Measurements from ENCODE around the gene PNPLA6. TPM values are rescaled to one million over a fixed set of nuclear protein-coding genes. Genes with fewer than 3 reads are reported as not detected.

Gene PNPLA6
- total RNA-seq, 1 donor, result 106 TPM

Small RNA genes lying within 50 kb of the gene (small RNA-seq; reads per million reads assigned to genes)
- not detected for gene AC008878.2

Other genes with a start within 250 kb of the PNPLA6 start
- 3.0 and 10.3 TPM in 2 replicates for gene INSR, start 241.3 kb upstream of the PNPLA6 start, total RNA-seq
- 30.9 and 35.0 TPM in 2 replicates for gene ARHGEF18, start 186.8 kb upstream of the PNPLA6 start, total RNA-seq
- gene PEX11G, start 46.7 kb upstream of the PNPLA6 start, total RNA-seq, result 2.3 and 2.6 TPM in 2 replicates
- 13.8 and 20.9 TPM in 2 replicates for gene ZNF358, start 19.6 kb upstream of the PNPLA6 start, total RNA-seq
- 5.5 and 8.6 TPM in 2 replicates for gene MCOLN1, start 13.1 kb upstream of the PNPLA6 start, total RNA-seq
- not detected in 2 replicates for gene CAMSAP3, start 60.1 kb downstream of the PNPLA6 start, total RNA-seq
- 32.0 and 34.1 TPM in 2 replicates for gene XAB2, start 93.8 kb downstream of the PNPLA6 start, total RNA-seq
- gene PET100, start 94.1 kb downstream of the PNPLA6 start, total RNA-seq, result 10.4 and 11.9 TPM in 2 replicates
- 0.43 TPM in 1 of 2 replicates, not detected in the other for gene PCP2, start 98.0 kb downstream of the PNPLA6 start, total RNA-seq
- gene STXBP2, start 101.4 kb downstream of the PNPLA6 start, total RNA-seq, result 4.2 and 9.9 TPM in 2 replicates
- not detected in 2 replicates for gene RETN, start 133.3 kb downstream of the PNPLA6 start, total RNA-seq
- gene MCEMP1, start 141.4 kb downstream of the PNPLA6 start, total RNA-seq, result not detected in 2 replicates
- gene TRAPPC5, start 145.1 kb downstream of the PNPLA6 start, total RNA-seq, result 29.0 and 29.8 TPM in 2 replicates
- not detected in 2 replicates for gene FCER2, start 166.4 kb downstream of the PNPLA6 start, total RNA-seq
- gene CLEC4G, start 196.4 kb downstream of the PNPLA6 start, total RNA-seq, result not detected in 2 replicates
- not detected in 2 replicates for gene CD209, start 211.8 kb downstream of the PNPLA6 start, total RNA-seq
- under 0.01 TPM in 1 of 2 replicates, not detected in the other for gene CLEC4M, start 227.5 kb downstream of the PNPLA6 start, total RNA-seq

Data from fibroblast of villous mesenchyme (primary cell).